Limb (tissue), 2 donors: ENCODE measurements around the gene SLC38A3.
"Not testable (repeated sequence)": the region's sequence is repeated elsewhere in the genome, so short reads cannot be mapped to it uniquely, and the experiment has no call there.

Experiments
- DNase-seq, 2 donors: peaks; one replicate each; pipeline ENCODE4 v3.0.0-alpha.2; 2016; ENCODE audit errors: extremely low spot score in 2 of 2

Gene SLC38A3

GRCh38 chr3:50249457-50249856, 44.4 kb downstream of the SLC38A3 start:
- DNase-seq, result no peak

- DNase-seq, result no peak
Observed at GRCh38 chr3:50250514-50250913, 45.4 kb downstream of the SLC38A3 start.

GRCh38 chr3:50251220-50251619, 46.1 kb downstream of the SLC38A3 start:
- no peak for DNase-seq

GRCh38 chr3:50254577-50255250, 49.6 kb downstream of the SLC38A3 start:
- DNase-seq, result no peak

- no peak for DNase-seq
Observed at GRCh38 chr3:50255251-50255615, 50.2 kb downstream of the SLC38A3 start.

- peak in 1 of 2 donors; percentile 60 for DNase-seq
Observed at GRCh38 chr3:50256978-50257890, 52.2 kb downstream of the SLC38A3 start.

- DNase-seq, result peak in 1 of 2 donors; percentile 50
Observed at GRCh38 chr3:50258029-50258680, 53.1 kb downstream of the SLC38A3 start.

GRCh38 chr3:50258979-50259378, 53.9 kb downstream of the SLC38A3 start:
- peak in 1 of 2 donors; percentile 44 for DNase-seq

GRCh38 chr3:50259432-50260026, 54.5 kb downstream of the SLC38A3 start:
- no peak for DNase-seq

GRCh38 chr3:50260027-50260941, 55.2 kb downstream of the SLC38A3 start:
- DNase-seq, result peak; percentile 92 to 97

- no peak for DNase-seq
Observed at GRCh38 chr3:50260942-50261441, 55.9 kb downstream of the SLC38A3 start.

GRCh38 chr3:50261505-50261904, 56.4 kb downstream of the SLC38A3 start:
- DNase-seq, result peak in 1 of 2 donors; percentile 51

GRCh38 chr3:50262200-50262599, 57.1 kb downstream of the SLC38A3 start:
- not testable (repeated sequence) for DNase-seq

- no peak for DNase-seq
Observed at GRCh38 chr3:50262778-50263177, 57.7 kb downstream of the SLC38A3 start.

GRCh38 chr3:50263478-50264382, 58.7 kb downstream of the SLC38A3 start:
- no peak for DNase-seq

- peak; percentile 93 to 94 for DNase-seq
Observed at GRCh38 chr3:50264383-50264963, 59.4 kb downstream of the SLC38A3 start.

GRCh38 chr3:50264964-50265485, 60.0 kb downstream of the SLC38A3 start:
- DNase-seq, result no peak

GRCh38 chr3:50265571-50265970, 60.5 kb downstream of the SLC38A3 start:
- no peak for DNase-seq

- DNase-seq, result peak in 1 of 2 donors; percentile 38
Observed at GRCh38 chr3:50266017-50266416, 60.9 kb downstream of the SLC38A3 start.
